Left lung (tissue), 10 donors: ENCODE data around the gene CCDC175. TPM values are rescaled to one million over a fixed set of nuclear protein-coding genes. Genes with fewer than 3 reads are reported as not detected.

Experiments used
- ATAC-seq: fragments of 200-7000 bp; cut with Tn5 transposase; one replicate; pipeline ENCODE4 v1.9.1; 2020; ENCODE audit warnings: moderate library complexity
- DNase-seq, 4 donors: peaks; one replicate each; pipeline ENCODE4 v3.0.0-alpha.2; 2013 to 2020
- H3K27ac ChIP-seq, 2 donors: fragments of 200-600 bp; sonication (generic) in 1 of 2; one replicate each; pipeline versions ENCODE4 v1.5.0 to v1.8.0; 2020 to 2021
- H3K27me3 ChIP-seq, 2 donors: fragments of 200-600 bp; sonication (generic) in 1 of 2; one replicate each; pipeline versions ENCODE4 v1.5.0 to v1.8.0; 2020 to 2021
- H3K36me3 ChIP-seq, 2 donors: fragments of 200-600 bp; sonication (generic) in 1 of 2; one replicate each; pipeline versions ENCODE4 v1.5.0 to v1.8.0; 2020 to 2021
- H3K4me1 ChIP-seq, 2 donors: fragments of 200-600 bp; one replicate each; pipeline ENCODE4 v1.8.0; 2021
- H3K4me3 ChIP-seq, 2 donors: fragments of 200-600 bp; sonication (generic) in 1 of 2; one replicate each; pipeline versions ENCODE4 v1.5.0 to v1.8.0; 2020 to 2021; ENCODE audit warnings: mild to moderate bottlenecking in 1 of 2
- H3K9me3 ChIP-seq, 2 donors: fragments of 200-600 bp; sonication (generic) in 1 of 2; one replicate each; pipeline versions ENCODE4 v1.5.0 to v1.8.0; 2020 to 2021
- CTCF ChIP-seq, 2 donors: fragments of 200-600 bp; sonication (generic) in 1 of 2; IDR thresholded peaks; one replicate each; pipeline versions ENCODE4 v1.5.0 to v1.8.0; 2021; ENCODE audit warnings: antibody characterized with exemption in 2 of 2
- intact Hi-C, 2 donors: fragments of 100-400 bp; cut with DNase I; formaldehyde crosslinking; loops; one replicate each; pipeline versions ENCODE4 v1.11.2 to v1.14.2; 2022
- polyA plus RNA-seq, 6 donors: library from polyadenylated mRNA; unstranded; fragments of 120-200 nt; gene quantifications; one replicate each; pipeline ENCODE4 v1.2.1, GENCODE V29; 2013; ENCODE audit not compliant: insufficient read length in 6 of 6
- total RNA-seq, 2 donors: library from RNA; stranded (reverse); fragmentation: NEBNext Ultra II Directional; extraction: Animal tissue kit (Norgen Biotek cat#: 25700); gene quantifications; one replicate each; pipeline ENCODE4 v1.2.1, GENCODE V29; 2021
- donor health status: DM: no; HTN: yes; CAD: no.
- donor health status: DM: no; HTN: no; CAD: no.

CCDC175 gene
- total and polyA plus RNA-seq, 8 donors = 0.30 to 0.66 (median 0.41) TPM; not detected in 3

- H3K4me1 ChIP-seq = no peaks in the 10 kb centered on the region
Measured at GRCh38 chr14:59534361-59534987, 42.1 kb downstream of the CCDC175 start.

DNA sequence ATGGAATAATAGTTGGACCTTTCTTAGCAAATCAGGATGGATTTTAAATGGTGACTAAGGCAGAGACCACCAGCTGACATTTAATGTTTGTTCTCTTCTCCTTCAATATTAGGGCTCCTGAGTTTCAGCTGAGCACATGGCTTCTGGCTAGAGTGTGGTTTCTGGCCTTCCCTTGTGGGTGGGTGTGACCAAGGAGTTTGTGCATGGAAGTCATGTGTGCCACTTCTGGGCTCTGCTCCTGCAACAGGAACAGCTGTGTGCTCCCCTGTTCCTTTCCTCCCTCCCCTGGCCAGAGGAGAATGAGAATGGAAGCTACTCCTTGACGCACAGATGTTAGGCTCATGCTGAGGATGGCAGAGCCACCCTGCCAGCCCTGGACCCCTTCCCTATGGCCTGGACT lies 44.2 kb downstream of the CCDC175 start:
- ATAC-seq (no peak), DNase-seq (no peak)
- H3K27ac ChIP-seq = no peak overlapping the region
- H3K4me1 ChIP-seq = no peaks in the 10 kb centered on the region
- TF ChIP-seq CTCF (IDR thresholded peaks at IDR 0.05) = no peak
- no peaks in the 10 kb centered on the region for H3K36me3 ChIP-seq
- H3K27me3 ChIP-seq = no peaks in the 10 kb centered on the region
- H3K9me3 ChIP-seq = peaks cover 0 to 6% of the 10 kb centered on the region in 2 donors
- intact Hi-C loops = no loop called here
- H3K4me3 ChIP-seq = no peak overlapping the region

More at GRCh38 chr14:59534361-59534987, 42.1 kb downstream of the CCDC175 start:
- no peaks in the 10 kb centered on the region for H3K36me3 ChIP-seq
- intact Hi-C loops = no loop called here
- no peak for TF ChIP-seq CTCF (IDR thresholded peaks at IDR 0.05)
- DNase-seq = no peak
- H3K4me3 ChIP-seq = no peak overlapping the region
- H3K9me3 ChIP-seq = no peaks in the 10 kb centered on the region
- no peak overlapping the region for H3K27ac ChIP-seq
- H3K27me3 ChIP-seq = no peaks in the 10 kb centered on the region
- ATAC-seq = no peak

- DNase-seq (no peak), ATAC-seq (no peak)
- H3K27ac ChIP-seq = no peak overlapping the region
- no peaks in the 10 kb centered on the region for H3K27me3 ChIP-seq
- no peaks in the 10 kb centered on the region for H3K4me1 ChIP-seq
- no peak overlapping the region for H3K4me3 ChIP-seq
- H3K9me3 ChIP-seq = peaks cover 0 to 6% of the 10 kb centered on the region in 2 donors
- H3K36me3 ChIP-seq = no peaks in the 10 kb centered on the region
- TF ChIP-seq CTCF (IDR thresholded peaks at IDR 0.05) = no peak
- intact Hi-C loops = no loop called here
Measured at GRCh38 chr14:59530349-59530748, 46.3 kb downstream of the CCDC175 start.

DNA sequence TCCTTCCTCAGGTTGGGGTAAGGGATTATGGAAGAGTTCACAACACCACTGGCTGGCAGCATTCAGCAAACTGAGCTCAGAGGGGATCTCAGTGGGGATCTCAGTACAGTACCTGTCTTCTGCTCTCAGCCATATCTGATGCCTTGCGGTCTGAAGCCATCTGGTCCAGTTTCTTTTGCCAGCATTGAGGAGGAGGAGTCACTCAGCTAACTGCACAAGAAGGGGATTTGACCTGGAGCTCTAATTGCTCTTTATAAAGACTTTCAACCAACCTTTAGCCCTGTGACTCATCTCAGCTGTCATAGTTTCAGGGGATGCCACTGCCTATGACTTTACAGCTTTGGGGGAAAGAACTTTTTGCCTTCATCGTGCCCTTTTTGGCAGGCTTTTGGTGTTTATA lies 47.4 kb downstream of the CCDC175 start:
- peaks cover 0 to 6% of the 10 kb centered on the region in 2 donors for H3K9me3 ChIP-seq
- no peak for TF ChIP-seq CTCF (IDR thresholded peaks at IDR 0.05)
- no peak for DNase-seq
- ATAC-seq = no peak
- H3K4me1 ChIP-seq = no peaks in the 10 kb centered on the region
- no peaks in the 10 kb centered on the region for H3K36me3 ChIP-seq
- intact Hi-C loops = no loop called here
- H3K4me3 ChIP-seq = no peak overlapping the region
- no peaks in the 10 kb centered on the region for H3K27me3 ChIP-seq
- no peak overlapping the region for H3K27ac ChIP-seq

DNA sequence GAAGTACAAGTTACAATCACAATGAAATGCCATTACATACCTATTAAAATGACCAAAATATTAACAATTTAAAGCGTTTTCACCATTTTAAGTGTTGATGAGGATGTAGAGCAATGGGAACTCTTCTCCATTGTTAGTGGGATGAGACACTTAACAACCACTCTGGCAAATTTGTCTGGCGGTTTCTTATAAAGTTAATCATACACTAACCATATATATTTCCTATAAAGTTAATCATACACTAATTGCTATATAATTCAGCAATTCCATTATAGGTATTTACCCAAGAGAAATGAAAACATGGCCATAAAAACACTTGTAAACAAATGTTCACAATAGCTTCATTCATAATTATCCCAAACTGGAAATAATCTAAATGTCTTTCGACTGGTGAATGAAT lies 56.4 kb downstream of the CCDC175 start:
- H3K36me3 ChIP-seq = no peaks in the 10 kb centered on the region
- ATAC-seq = no peak
- intact Hi-C loops = no loop called here
- no peak overlapping the region for H3K27ac ChIP-seq
- H3K9me3 ChIP-seq = no peaks in the 10 kb centered on the region
- no peak overlapping the region for H3K4me3 ChIP-seq
- no peaks in the 10 kb centered on the region for H3K4me1 ChIP-seq
- DNase-seq = no peak
- no peak for TF ChIP-seq CTCF (IDR thresholded peaks at IDR 0.05)
- H3K27me3 ChIP-seq = no peaks in the 10 kb centered on the region
